Suprapubic skin (tissue), 4 donors: Measurements from ENCODE around the gene AK3.

Experiments used
- EP300 ChIP-seq: sonication (generic); formaldehyde crosslinking; IDR thresholded peaks from one replicate; pipeline ENCODE4 v1.6.1; 2017; ENCODE audit warnings: antibody characterized with exemption
- POLR2A ChIP-seq, 2 donors: fragments of 450-650 bp; IDR thresholded peaks; one replicate each; pipeline ENCODE4 v1.6.1; 2017; ENCODE audit warnings: antibody characterized with exemption in 2 of 2, mild to moderate bottlenecking in 2 of 2, moderate library complexity in 2 of 2
- POLR2AphosphoS5 ChIP-seq, 3 donors: sonication (generic); formaldehyde crosslinking; IDR thresholded peaks; one replicate each; pipeline ENCODE4 v1.6.1; 2017; ENCODE audit warnings: antibody characterized with exemption in 3 of 3
- TF ChIP-seq, protein P1 (sequence below), 2 donors: fragments of 200-600 bp in 1 of 2; fragments of 450-650 bp in 1 of 2; sonication (generic) in 1 of 2; IDR thresholded peaks; one replicate each; pipeline ENCODE4 v1.5.1; 2016 to 2019; ENCODE audit warnings: antibody characterized with exemption in 2 of 2, mild to moderate bottlenecking in 1 of 2, moderate library complexity in 1 of 2

DNA sequence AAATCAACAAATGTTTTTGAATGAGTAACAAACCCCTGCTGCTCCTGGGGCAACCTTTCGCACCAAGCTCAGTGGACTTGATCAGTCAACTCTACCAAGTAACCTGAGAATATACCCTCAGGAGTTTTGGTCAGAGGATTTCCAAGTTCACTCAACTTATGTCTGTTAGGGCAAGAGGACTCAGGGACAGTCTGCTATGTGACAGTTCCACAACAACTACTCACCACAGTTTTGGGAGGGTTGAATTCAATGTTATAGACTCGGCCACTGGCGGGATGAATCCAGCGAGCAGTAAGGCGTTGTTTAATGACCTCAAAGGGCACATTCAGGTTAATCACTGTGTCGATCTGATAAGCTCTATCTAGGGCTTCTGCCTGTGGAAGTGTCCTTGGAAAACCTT is 22.1 kb downstream of the AK3 start:
- TF ChIP-seq, protein P1, sequence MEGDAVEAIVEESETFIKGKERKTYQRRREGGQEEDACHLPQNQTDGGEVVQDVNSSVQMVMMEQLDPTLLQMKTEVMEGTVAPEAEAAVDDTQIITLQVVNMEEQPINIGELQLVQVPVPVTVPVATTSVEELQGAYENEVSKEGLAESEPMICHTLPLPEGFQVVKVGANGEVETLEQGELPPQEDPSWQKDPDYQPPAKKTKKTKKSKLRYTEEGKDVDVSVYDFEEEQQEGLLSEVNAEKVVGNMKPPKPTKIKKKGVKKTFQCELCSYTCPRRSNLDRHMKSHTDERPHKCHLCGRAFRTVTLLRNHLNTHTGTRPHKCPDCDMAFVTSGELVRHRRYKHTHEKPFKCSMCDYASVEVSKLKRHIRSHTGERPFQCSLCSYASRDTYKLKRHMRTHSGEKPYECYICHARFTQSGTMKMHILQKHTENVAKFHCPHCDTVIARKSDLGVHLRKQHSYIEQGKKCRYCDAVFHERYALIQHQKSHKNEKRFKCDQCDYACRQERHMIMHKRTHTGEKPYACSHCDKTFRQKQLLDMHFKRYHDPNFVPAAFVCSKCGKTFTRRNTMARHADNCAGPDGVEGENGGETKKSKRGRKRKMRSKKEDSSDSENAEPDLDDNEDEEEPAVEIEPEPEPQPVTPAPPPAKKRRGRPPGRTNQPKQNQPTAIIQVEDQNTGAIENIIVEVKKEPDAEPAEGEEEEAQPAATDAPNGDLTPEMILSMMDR (IDR thresholded peaks at IDR 0.05), result no peak
- no peak for TF ChIP-seq POLR2AphosphoS5 (IDR thresholded peaks at IDR 0.05)
- TF ChIP-seq POLR2A (IDR thresholded peaks at IDR 0.05), result no peak
- no peak for TF ChIP-seq EP300
